ENCODE measurements around the gene CARD11.

DNA sequence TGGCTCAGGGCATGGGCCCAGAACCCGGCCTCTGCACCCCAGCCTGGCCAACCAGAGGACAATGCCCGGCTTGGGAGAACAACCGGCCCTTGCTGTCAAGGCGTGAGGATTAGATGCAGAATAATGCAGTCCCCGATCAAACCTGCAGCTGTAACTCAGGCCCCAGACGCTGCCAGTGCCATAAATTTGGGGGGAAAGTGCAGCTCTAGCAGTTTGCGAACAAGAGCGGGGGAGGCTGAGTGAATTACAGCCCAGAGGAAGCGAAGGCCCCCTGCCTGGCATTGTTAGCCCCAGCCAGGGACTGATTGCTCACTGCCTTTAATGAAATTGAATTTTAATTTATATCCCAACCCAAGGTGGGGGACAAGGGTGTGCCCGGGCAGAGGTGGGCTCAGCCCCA lies 161.6 kb downstream of the CARD11 start:
- TF ChIP-seq POLR2A (IDR thresholded peaks at IDR 0.05) (no peak), EP300 (IDR thresholded peaks at IDR 0.05) (no peak)
- TF ChIP-seq, protein P1, sequence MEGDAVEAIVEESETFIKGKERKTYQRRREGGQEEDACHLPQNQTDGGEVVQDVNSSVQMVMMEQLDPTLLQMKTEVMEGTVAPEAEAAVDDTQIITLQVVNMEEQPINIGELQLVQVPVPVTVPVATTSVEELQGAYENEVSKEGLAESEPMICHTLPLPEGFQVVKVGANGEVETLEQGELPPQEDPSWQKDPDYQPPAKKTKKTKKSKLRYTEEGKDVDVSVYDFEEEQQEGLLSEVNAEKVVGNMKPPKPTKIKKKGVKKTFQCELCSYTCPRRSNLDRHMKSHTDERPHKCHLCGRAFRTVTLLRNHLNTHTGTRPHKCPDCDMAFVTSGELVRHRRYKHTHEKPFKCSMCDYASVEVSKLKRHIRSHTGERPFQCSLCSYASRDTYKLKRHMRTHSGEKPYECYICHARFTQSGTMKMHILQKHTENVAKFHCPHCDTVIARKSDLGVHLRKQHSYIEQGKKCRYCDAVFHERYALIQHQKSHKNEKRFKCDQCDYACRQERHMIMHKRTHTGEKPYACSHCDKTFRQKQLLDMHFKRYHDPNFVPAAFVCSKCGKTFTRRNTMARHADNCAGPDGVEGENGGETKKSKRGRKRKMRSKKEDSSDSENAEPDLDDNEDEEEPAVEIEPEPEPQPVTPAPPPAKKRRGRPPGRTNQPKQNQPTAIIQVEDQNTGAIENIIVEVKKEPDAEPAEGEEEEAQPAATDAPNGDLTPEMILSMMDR (IDR thresholded peaks at IDR 0.05): no peak

Measured in ovary (tissue), 3 donors.